DOHH2 (cell line): ENCODE data around the gene CBFA2T3.

ENCODE experiments used
- H3F3A ChIP-seq: fragments of 200-600 bp; sonication (generic), shearing (Covaris generic); 2 replicates; pipeline ENCODE4 v1.6.0; 2016; ENCODE audit warnings: antibody characterized with exemption, mild to moderate bottlenecking; ENCODE audit not compliant: control insufficient read depth, insufficient read depth
- H3K27ac ChIP-seq: fragments of 200-600 bp; sonication (generic); 2 replicates; pipeline ENCODE4 v1.5.1; 2014; ENCODE audit warnings: low read depth, mild to moderate bottlenecking, low read length, moderate library complexity
- H3K27me3 ChIP-seq: fragments of 200-600 bp; sonication (generic); 2 replicates; pipeline ENCODE4 v1.6.1; 2014; ENCODE audit warnings: mild to moderate bottlenecking, low read length, mixed read lengths; ENCODE audit not compliant: control insufficient read depth
- H3K36me3 ChIP-seq: fragments of 200-600 bp; sonication (generic); 2 replicates; pipeline ENCODE4 v1.6.1; 2014; ENCODE audit warnings: mild to moderate bottlenecking, low read length, moderate library complexity, mixed read lengths; ENCODE audit not compliant: control insufficient read depth
- H3K4me1 ChIP-seq: fragments of 200-600 bp; sonication (generic); 2 replicates; pipeline ENCODE4 v1.6.1; 2014; ENCODE audit warnings: mild to moderate bottlenecking, low read length, mixed read lengths; ENCODE audit not compliant: control insufficient read depth
- H3K4me2 ChIP-seq: fragments of 200-600 bp; sonication (generic); 2 replicates; pipeline ENCODE4 v1.6.0; 2014; ENCODE audit warnings: mild to moderate bottlenecking, low read length, moderate library complexity
- H3K4me3 ChIP-seq: fragments of 200-600 bp; sonication (generic); 2 replicates; pipeline ENCODE4 v1.5.1; 2014; ENCODE audit warnings: mild to moderate bottlenecking, low read length, mixed read lengths
- H3K79me2 ChIP-seq: fragments of 200-600 bp; sonication (generic); 2 replicates; pipeline ENCODE4 v1.6.1; 2014; ENCODE audit warnings: mild to moderate bottlenecking, low read length, mixed read lengths; ENCODE audit not compliant: control insufficient read depth
- H3K9me2 ChIP-seq: fragments of 200-600 bp; sonication (generic); replicated peaks from 2 replicates; pipeline ENCODE4 v1.6.1; 2014; ENCODE audit warnings: mild to moderate bottlenecking, low read length, mixed read lengths; ENCODE audit not compliant: control insufficient read depth
- H3K9me3 ChIP-seq: fragments of 200-600 bp; sonication (generic); 2 replicates; pipeline ENCODE4 v1.6.1; 2014; ENCODE audit warnings: antibody characterized with exemption, low read length, mixed read lengths; ENCODE audit not compliant: control insufficient read depth, insufficient read depth
- H4K20me1 ChIP-seq: fragments of 200-600 bp; sonication (generic); 2 replicates; pipeline ENCODE4 v1.6.0; 2014; ENCODE audit warnings: low read depth, mild to moderate bottlenecking, antibody characterized with exemption, low read length, moderate library complexity; ENCODE audit not compliant: control insufficient read depth, insufficient read depth
- CTCF ChIP-seq: fragments of 200-600 bp; sonication (generic); IDR thresholded peaks from one replicate; pipeline ENCODE4 v1.5.1; 2014; ENCODE audit warnings: antibody characterized with exemption, mild to moderate bottlenecking, low read depth, low read length; ENCODE audit not compliant: poor library complexity, severe bottlenecking
- EZH2phosphoT487 ChIP-seq: fragments of 200-600 bp; sonication (generic); IDR thresholded peaks from 2 replicates; pipeline ENCODE4 v1.6.1; 2017; ENCODE audit warnings: borderline replicate concordance, mild to moderate bottlenecking, antibody characterized with exemption, low read length, moderate library complexity, mixed read lengths

The CBFA2T3 gene

GRCh38 chr16:88939972-88940861 lies 36.8 kb downstream of the CBFA2T3 start:
- TF ChIP-seq CTCF (no peak), EZH2phosphoT487 (no peak)
- peak overlapping the region; percentile 48 for H3K27ac ChIP-seq
- peaks cover 50% of the 10 kb centered on the region for H3K36me3 ChIP-seq
- peaks cover 58% of the 10 kb centered on the region for H3K79me2 ChIP-seq
- H3K27me3 ChIP-seq: no peaks in the 10 kb centered on the region
- peaks cover 58% of the 10 kb centered on the region for H3K4me1 ChIP-seq
- peaks cover 4% of the 10 kb centered on the region for H3F3A ChIP-seq
- no peaks in the 10 kb centered on the region for H3K9me2 ChIP-seq
- peak overlapping the region; percentile 78 for H3K4me3 ChIP-seq
- H3K9me3 ChIP-seq: no peaks in the 10 kb centered on the region
- H4K20me1 ChIP-seq: peaks cover 25% of the 10 kb centered on the region
- peak overlapping the region; percentile 74 for H3K4me2 ChIP-seq

GRCh38 chr16:88939245-88939971 lies 37.6 kb downstream of the CBFA2T3 start:
- Histone ChIP-seq H4K20me1 (peaks cover 29% of the 10 kb centered on the region), H3K4me2 (peak overlapping the region; percentile 74), H3K9me2 (no peaks in the 10 kb centered on the region), H3K4me3 (peak overlapping the region; percentile 78), H3K9me3 (no peaks in the 10 kb centered on the region), H3K27ac (no peak overlapping the region; the same call in 1 of the 2 replicates), H3K36me3 (peaks cover 56% of the 10 kb centered on the region), H3F3A (no peaks in the 10 kb centered on the region), H3K27me3 (no peaks in the 10 kb centered on the region), H3K79me2 (peaks cover 66% of the 10 kb centered on the region), H3K4me1 (peaks cover 58% of the 10 kb centered on the region)
- TF ChIP-seq EZH2phosphoT487 (no peak), CTCF (no peak)

- peaks cover 58% of the 10 kb centered on the region for H3K4me1 ChIP-seq
- H3K27ac ChIP-seq: no peak overlapping the region
- TF ChIP-seq CTCF (no peak), EZH2phosphoT487 (no peak)
- no peaks in the 10 kb centered on the region for H3K9me3 ChIP-seq
- peaks cover 72% of the 10 kb centered on the region for H3K79me2 ChIP-seq
- H4K20me1 ChIP-seq: peaks cover 29% of the 10 kb centered on the region
- peak overlapping the region; percentile 78 for H3K4me3 ChIP-seq
- no peaks in the 10 kb centered on the region for H3K9me2 ChIP-seq
- no peaks in the 10 kb centered on the region for H3F3A ChIP-seq
- peaks cover 60% of the 10 kb centered on the region for H3K36me3 ChIP-seq
- H3K4me2 ChIP-seq: peak overlapping the region; percentile 74
- no peaks in the 10 kb centered on the region for H3K27me3 ChIP-seq
Measured at GRCh38 chr16:88938777-88939244, 38.2 kb downstream of the CBFA2T3 start.
